Hindlimb muscle (tissue), 1 donor: ENCODE results near the gene PYDC1. TPM values are rescaled to one million over a fixed set of nuclear protein-coding genes. Genes with fewer than 3 reads are reported as not detected.
A peak's percentile ranks its signal among the peaks of the same experiment; 100 is the strongest.
"Not testable (repeated sequence)": the region's sequence is repeated elsewhere in the genome, so short reads cannot be mapped to it uniquely, and the experiment has no call there.

Source experiments
- DNase-seq: peaks from one replicate; pipeline ENCODE4 v3.0.0-alpha.2; 2013
- polyA plus RNA-seq: library from polyadenylated mRNA; unstranded; fragments of 120-200 nt; gene quantifications from one replicate; pipeline ENCODE4 v1.2.1, GENCODE V29; 2013; ENCODE audit not compliant: insufficient read length

The PYDC1 gene
- polyA plus RNA-seq, 1 donor = 2.3 TPM

- DNase-seq = no peak
These were observed 4.6 kb upstream of the PYDC1 start for GRCh38 chr16:31221357-31222160.

- DNase-seq = no peak
These were observed 2.3 kb upstream of the PYDC1 start for GRCh38 chr16:31219154-31219741.

- no peak for DNase-seq
These were observed 198 bp upstream of the PYDC1 start for GRCh38 chr16:31217136-31217530.

GRCh38 chr16:31215287-31216162 lies 1.4 kb downstream of the PYDC1 start:
- DNase-seq = no peak

GRCh38 chr16:31214708-31215286 lies 2.1 kb downstream of the PYDC1 start:
- no peak for DNase-seq

- peak; percentile 54 for DNase-seq
These were observed 2.8 kb downstream of the PYDC1 start, which contains the start of gene TRIM72 for GRCh38 chr16:31213877-31214707. Gene TRIM72 (plus strand): TSS chr16:31214119. CDS start chr16:31214739, 620 bp downstream.

- DNase-seq = no peak
These were observed 3.6 kb downstream of the PYDC1 start for GRCh38 chr16:31213342-31213741.

GRCh38 chr16:31206776-31207175 lies 10.2 kb downstream of the PYDC1 start:
- no peak for DNase-seq

- DNase-seq = no peak
These were observed 11.9 kb downstream of the PYDC1 start for GRCh38 chr16:31204871-31205666.

- DNase-seq = peak; percentile 43
These were observed 14.2 kb downstream of the PYDC1 start, which contains the start of gene PYCARD for GRCh38 chr16:31202414-31203375. Gene PYCARD (minus strand): TSS chr16:31202760. CDS start chr16:31202690, 70 bp downstream.

- DNase-seq = no peak
These were observed 15.1 kb downstream of the PYDC1 start for GRCh38 chr16:31201582-31202413.

- DNase-seq = no peak
These were observed 15.9 kb downstream of the PYDC1 start for GRCh38 chr16:31200821-31201568.

- not testable (repeated sequence) for DNase-seq
These were observed 16.8 kb downstream of the PYDC1 start for GRCh38 chr16:31200111-31200510.

- no peak for DNase-seq
These were observed 17.4 kb downstream of the PYDC1 start for GRCh38 chr16:31199430-31200041.

GRCh38 chr16:31198207-31198882 lies 18.6 kb downstream of the PYDC1 start:
- DNase-seq = no peak

- DNase-seq = no peak
These were observed 20.4 kb downstream of the PYDC1 start for GRCh38 chr16:31196324-31197088.
